ENCODE measurements around the gene CATSPER4.
A peak's percentile ranks its signal among the peaks of the same experiment; 100 is the strongest.

The CATSPER4 gene

DNA sequence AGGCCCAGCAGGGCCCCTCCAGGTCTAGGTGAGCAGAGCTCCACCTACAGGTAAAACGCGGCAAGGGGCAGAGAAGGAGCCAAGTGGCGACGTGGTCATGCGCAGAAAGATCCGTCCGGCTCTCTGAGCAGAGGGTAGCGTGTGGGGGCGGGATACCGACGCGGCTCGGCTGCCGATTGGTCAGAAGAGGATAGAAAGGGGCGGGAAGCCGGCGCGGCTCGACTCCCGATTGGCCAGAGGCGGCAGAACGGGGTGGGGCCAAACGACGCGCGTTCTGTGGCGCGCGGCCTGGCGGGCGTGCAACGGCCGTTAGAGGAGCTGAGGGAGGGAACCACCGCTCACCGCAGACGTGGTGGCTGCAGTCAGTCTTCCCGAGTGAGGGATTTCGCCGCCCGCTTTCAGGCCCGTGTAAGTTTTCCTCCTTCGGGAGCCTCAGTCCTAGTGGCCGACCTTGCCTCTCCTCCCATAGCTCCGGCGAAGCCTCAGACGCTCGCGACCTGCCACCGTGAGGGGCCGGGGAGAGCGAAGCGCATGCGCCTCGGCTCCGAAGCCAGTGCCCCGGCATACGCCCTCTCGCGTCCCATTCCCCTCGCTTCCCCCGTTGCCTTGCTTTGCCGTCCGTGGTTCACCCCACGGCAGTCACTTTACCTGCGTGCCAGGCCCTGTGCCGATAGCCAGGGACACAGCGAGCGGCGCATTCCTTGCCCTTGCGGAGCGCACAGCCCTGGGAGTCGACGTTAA is 43.7 kb downstream of the CATSPER4 start, which contains the start of gene CEP85 (continued):
- no peak for TF ChIP-seq KLF7 (tag by site-specific recombination; IDR thresholded peaks at IDR 0.05; ENCODE audit: borderline replicate concordance)
- TF ChIP-seq ZFP37 (tag by site-specific recombination; IDR thresholded peaks at IDR 0.05): peak; percentile 66; the same call in 1 of the 2 replicates
- no peak for TF ChIP-seq ZNF23 (tag by site-specific recombination; IDR thresholded peaks at IDR 0.05; ENCODE audit: borderline replicate concordance)
- no peak for TF ChIP-seq HOXD13 (CRISPR knock-in tag; IDR thresholded peaks at IDR 0.05; ENCODE audit: borderline replicate concordance)
- peak; percentile 71 for TF ChIP-seq SP7 (tag by site-specific recombination; IDR thresholded peaks at IDR 0.05)
- no peak for TF ChIP-seq FEZF1 (tag by site-specific recombination; IDR thresholded peaks at IDR 0.05)
- no peak for TF ChIP-seq ZNF274 (IDR thresholded peaks at IDR 0.05; ENCODE audit: low read length)
- TF ChIP-seq ZNF274 (tag by site-specific recombination; IDR thresholded peaks at IDR 0.05; ENCODE audit: borderline replicate concordance): no peak
- peak; percentile 60 for TF ChIP-seq ZNF660 (tag by site-specific recombination; IDR thresholded peaks at IDR 0.05)
- no peak for TF ChIP-seq ZNF785 (tag by site-specific recombination; IDR thresholded peaks at IDR 0.05)
- no peak for TF ChIP-seq ZNF76 (tag by site-specific recombination; IDR thresholded peaks at IDR 0.05; ENCODE audit: borderline replicate concordance, low read depth)
- no peak for TF ChIP-seq ZNF558 (tag by site-specific recombination; IDR thresholded peaks at IDR 0.05)
- TF ChIP-seq EGR2 (tag by site-specific recombination; IDR thresholded peaks at IDR 0.05; ENCODE audit: low read depth): 0 out of 2 replicates have a peak, but pooled peaks have one; percentile 23
- TF ChIP-seq ZNF211 (tag by site-specific recombination; IDR thresholded peaks at IDR 0.05; ENCODE audit: low read depth): no peak
- no peak for TF ChIP-seq ZNF626 (tag by site-specific recombination; IDR thresholded peaks at IDR 0.05)
- no peak for TF ChIP-seq GLI4 (tag by site-specific recombination; IDR thresholded peaks at IDR 0.05)
- no peak for TF ChIP-seq ZNF221 (tag by site-specific recombination; IDR thresholded peaks at IDR 0.05; ENCODE audit: borderline replicate concordance)
- TF ChIP-seq ZNF777 (tag by site-specific recombination; IDR thresholded peaks at IDR 0.05; ENCODE audit: borderline replicate concordance): no peak
- TF ChIP-seq GLI2 (tag by site-specific recombination; IDR thresholded peaks at IDR 0.05; ENCODE audit: borderline replicate concordance, low read depth): no peak
- no peak for TF ChIP-seq RBAK (tag by site-specific recombination; IDR thresholded peaks at IDR 0.05)
- peak; percentile 67; the same call in 1 of the 2 replicates for TF ChIP-seq ZNF561 (tag by site-specific recombination; IDR thresholded peaks at IDR 0.05; ENCODE audit: borderline replicate concordance)
- TF ChIP-seq ZNF530 (tag by site-specific recombination; IDR thresholded peaks at IDR 0.05; ENCODE audit: low read depth): no peak
- TF ChIP-seq ZNF10 (tag by site-specific recombination; IDR thresholded peaks at IDR 0.05): no peak
- TF ChIP-seq PRDM10 (tag by site-specific recombination; IDR thresholded peaks at IDR 0.05): peak; percentile 56; the same call in 1 of the 2 replicates
- TF ChIP-seq GFI1B (tag by site-specific recombination; IDR thresholded peaks at IDR 0.05): no peak
- TF ChIP-seq, protein P1, sequence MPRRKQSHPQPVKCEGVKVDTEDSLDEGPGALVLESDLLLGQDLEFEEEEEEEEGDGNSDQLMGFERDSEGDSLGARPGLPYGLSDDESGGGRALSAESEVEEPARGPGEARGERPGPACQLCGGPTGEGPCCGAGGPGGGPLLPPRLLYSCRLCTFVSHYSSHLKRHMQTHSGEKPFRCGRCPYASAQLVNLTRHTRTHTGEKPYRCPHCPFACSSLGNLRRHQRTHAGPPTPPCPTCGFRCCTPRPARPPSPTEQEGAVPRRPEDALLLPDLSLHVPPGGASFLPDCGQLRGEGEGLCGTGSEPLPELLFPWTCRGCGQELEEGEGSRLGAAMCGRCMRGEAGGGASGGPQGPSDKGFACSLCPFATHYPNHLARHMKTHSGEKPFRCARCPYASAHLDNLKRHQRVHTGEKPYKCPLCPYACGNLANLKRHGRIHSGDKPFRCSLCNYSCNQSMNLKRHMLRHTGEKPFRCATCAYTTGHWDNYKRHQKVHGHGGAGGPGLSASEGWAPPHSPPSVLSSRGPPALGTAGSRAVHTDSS (tag by site-specific recombination; IDR thresholded peaks at IDR 0.05): no peak
- TF ChIP-seq ZNF26 (tag by site-specific recombination; IDR thresholded peaks at IDR 0.05): no peak
- TF ChIP-seq ZNF423 (tag by site-specific recombination; IDR thresholded peaks at IDR 0.05): no peak
- TF ChIP-seq ZNF404 (tag by site-specific recombination; IDR thresholded peaks at IDR 0.05): no peak
- TF ChIP-seq SETDB1 (IDR thresholded peaks at IDR 0.05; ENCODE audit: insufficient read length, low read length): no peak
- TF ChIP-seq ZFP41 (tag by site-specific recombination; IDR thresholded peaks at IDR 0.05; ENCODE audit: borderline replicate concordance): no peak
- 0 out of 2 replicates have a peak, but pooled peaks have one; percentile 4 for TF ChIP-seq ZNF843 (tag by site-specific recombination; IDR thresholded peaks at IDR 0.05)
- no peak for TF ChIP-seq ZNF19 (tag by site-specific recombination; IDR thresholded peaks at IDR 0.05; ENCODE audit: low read depth)
- no peak for TF ChIP-seq SCRT2 (tag by site-specific recombination; IDR thresholded peaks at IDR 0.05)
- TF ChIP-seq ZSCAN23 (tag by site-specific recombination; IDR thresholded peaks at IDR 0.05): no peak
- no peak for TF ChIP-seq ZNF624 (tag by site-specific recombination; IDR thresholded peaks at IDR 0.05)

All from HEK293 (cell line).